Stimulated activated CD8-positive, alpha-beta memory T cell treated with anti-CD3 and anti-CD28 coated beads, Interleukin-12 subunit alpha, Interleukin-12 subunit beta, amount 100 ng/mL, for 4 hours (primary cell): ENCODE measurements around the gene PANX2.
"Not testable (repeated sequence)": the region's sequence is repeated elsewhere in the genome, so short reads cannot be mapped to it uniquely, and the experiment has no call there.

ENCODE experiments used
- DNase-seq: peaks from one replicate; pipeline ENCODE4 v3.0.0-alpha.2; 2020; ENCODE audit warnings: low read depth

PANX2 gene

DNA sequence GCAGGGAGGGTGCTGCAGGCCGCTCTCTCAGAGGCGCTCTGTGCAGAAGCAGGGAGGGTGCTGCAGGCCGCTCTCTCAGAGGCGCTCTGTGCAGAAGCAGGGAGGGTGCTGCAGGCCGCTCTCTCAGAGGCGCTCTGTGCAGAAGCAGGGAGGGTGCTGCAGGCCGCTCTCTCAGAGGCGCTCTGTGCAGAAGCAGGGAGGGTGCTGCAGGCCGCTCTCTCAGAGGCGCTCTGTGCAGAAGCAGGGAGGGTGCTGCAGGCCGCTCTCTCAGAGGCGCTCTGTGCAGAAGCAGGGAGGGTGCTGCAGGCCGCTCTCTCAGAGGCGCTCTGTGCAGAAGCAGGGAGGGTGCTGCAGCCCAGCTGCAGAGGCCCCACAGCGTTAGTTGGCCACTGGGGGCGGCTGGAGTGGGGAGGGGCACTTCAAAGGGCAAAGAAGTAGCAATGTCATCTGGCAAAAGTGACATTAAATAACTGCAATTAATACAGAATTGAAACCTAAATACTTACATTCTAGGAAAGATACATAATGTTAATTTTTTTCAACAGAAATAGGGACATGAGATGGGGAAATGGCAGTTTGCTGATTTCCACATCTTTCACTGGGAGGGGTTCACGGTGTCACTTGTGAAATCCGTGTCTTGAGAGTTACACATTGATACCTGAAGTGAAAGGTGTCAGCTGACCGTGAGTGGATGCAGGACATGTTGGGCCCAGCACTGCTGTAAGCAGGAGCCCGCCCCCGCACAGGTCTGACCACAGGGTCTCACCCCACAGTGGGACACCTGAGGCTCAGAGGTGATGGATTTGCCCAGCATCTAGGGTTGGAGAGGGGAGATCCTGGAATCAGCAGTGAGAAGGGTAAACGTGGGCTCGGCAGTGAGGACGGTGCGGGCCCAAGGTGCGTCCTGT, 23.0 kb upstream of the PANX2 start:
- not testable (repeated sequence) for DNase-seq

DNA sequence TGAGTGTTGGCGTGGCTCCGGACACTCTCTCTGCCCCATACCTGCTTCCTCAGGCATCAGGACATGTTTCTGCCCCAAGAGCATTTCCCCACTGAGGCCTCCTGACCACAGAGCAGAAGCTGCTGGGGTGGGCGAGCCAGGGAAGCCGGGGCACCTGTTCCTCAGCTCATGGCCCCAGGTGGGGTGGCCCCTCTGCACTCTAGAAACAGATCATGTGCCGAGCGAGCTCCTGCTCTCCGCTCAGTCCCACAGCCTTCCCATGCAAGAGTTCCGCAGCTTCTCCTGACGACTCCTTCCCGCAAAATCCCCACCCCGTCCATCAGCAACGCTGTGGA, 22.4 kb upstream of the PANX2 start:
- DNase-seq, result no peak

DNA sequence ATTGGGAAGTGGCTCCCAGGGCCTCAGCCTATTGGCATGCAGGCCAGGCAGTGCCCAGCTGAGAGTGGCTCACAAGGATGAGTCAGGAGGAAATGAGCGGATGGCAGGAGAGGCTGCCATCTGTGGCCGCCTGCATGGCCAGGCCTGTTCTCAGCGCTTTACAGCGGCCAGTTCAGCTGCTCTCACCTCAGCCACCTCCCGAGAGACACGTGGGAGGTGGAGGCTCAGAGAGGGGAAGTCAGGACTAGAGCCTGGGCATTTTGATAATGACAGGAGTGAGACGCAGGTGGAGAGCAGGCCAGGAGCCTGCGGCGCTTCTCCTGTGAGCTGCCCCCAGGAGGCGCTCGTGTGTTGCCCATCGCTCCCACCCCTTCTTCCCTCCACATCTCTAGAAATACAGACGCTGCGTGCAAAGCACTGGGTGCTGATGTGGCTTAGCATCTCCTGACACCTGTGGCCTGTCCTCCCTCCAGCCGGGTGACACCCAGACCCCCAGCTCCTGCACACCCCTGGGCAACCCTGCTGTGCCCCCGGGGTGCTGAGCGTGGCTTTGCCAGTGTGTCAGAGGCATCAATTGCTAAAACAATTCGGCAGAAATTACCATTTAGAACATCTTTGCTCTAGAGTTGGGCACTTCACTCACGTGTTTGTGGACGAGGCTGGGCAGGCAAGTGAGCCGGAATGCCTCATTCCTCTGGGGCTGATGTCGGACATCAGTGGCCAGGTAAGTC, 21.4 kb upstream of the PANX2 start:
- DNase-seq, result peak; percentile 38

DNA sequence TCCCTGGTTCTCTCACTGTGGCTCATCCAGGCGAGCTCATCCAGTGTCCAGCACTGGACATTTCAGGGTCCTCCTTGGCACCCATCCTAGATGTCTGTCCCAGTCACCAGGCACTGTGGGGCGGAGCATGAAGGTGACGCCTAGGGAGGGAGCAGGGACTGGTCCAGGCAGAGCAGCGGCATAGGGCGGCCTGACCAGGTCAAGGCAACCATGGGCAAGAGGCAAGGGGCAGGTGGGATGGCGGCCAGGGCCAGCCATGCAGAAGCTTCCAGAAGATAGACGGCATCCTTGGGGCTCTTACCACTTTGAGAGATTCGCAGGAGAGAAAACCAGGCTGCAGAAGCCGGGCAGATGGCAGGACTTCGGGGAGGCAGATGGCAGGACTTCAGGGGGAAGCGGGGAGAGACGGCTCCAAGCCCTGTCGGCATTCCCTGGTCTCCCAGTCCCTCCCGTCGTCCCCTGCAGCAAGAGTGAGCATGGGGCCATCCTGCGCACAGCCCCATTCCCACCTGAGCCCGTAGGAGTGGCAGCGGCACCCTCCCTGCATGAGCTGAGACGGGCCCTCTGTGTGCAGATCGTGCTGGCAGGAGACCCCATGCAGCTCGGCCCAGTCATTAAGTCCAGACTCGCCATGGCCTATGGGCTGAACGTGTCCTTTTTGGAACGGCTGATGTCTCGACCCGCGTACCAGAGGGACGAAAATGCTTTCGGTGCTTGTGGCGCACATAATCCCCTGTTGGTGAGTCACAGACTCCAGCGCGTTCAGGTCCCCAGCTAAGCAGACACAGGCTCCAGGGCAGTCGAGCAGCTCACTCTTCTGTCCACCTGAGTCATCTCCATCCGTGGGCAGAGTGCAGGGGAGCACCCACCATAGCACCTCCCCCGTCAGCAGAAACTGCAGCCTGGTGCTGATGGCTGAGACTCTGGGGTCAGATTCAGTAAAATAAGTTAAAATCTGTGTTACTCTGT, 20.1 kb upstream of the PANX2 start:
- no peak for DNase-seq

DNA sequence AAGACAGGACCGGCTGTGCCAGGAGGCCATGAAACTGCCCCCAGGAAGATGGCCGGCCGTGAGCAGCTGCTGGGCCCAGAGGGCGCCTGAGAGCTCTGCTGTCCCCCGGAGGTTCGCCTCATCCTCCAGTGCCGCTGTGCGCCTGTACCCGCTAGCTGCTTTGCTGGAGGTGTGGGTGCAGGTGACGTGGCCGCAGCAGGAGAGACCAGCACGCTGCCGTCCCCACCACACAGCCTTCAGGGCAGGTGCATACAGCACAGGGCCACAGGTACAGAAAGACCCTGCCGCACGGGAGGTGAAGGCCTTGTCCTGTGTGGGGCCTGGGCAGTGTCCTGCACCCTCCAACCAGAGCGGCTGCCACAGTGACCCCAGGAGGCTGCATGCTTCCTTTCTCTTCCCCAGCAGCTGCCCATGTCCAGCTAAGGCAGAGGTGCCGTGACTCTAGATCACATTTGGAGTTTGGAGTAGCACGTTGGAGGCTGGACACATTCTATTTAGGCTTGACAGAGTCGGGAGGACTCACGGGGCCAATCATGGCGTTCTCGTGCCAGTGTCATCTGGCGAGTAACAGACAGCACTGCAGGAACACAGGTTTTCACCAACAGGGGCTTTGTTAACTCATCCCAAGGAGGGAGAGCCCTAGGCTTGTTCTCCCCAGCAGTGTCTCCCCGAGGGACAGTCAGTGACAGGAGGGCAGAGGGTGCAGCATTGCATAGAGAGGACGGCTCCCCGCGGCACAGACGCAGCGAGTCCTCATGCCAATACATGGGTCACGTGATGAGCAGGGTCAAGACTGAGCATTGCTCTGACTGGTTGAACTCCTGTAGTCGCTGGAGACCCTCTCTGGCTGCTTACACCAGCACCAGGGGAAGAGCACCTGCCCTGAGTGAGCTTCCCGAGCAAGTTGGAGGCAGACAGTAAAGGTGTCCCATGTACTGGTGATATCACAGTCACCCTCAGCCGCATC, 18.7 kb upstream of the PANX2 start:
- DNase-seq, result no peak

DNA sequence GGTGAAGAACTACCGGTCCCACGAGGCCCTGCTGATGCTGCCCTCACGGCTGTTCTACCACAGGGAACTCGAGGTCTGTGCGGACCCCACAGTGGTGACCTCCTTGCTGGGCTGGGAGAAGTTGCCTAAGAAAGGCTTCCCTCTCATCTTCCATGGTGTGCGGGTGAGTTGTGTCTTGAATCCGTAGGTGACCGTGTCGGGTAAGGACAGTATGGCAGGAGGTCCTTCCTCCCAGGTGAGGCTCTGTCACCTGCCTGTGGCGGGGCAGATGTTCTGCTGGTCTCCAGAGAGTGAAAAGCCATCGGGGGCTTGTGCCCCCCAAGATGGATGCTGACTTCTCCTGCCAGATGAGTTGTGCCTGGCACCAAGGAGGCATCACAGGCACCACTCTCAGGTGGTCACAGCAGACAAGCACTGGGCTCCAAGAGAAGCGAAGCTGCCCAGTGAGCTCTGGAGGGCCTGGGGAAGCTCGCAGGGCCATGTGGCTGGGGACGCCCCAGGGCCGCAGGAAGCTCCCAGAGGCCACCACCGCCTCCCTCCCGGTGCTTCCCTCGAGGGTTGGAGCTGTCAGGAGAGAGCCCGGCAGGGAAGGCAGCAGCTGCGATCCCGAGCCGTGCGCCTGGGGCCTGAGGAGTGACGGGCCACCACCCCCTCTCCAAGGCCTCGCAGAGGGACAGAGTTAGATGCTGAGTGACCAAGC, 17.3 kb upstream of the PANX2 start:
- DNase-seq, result no peak

DNA sequence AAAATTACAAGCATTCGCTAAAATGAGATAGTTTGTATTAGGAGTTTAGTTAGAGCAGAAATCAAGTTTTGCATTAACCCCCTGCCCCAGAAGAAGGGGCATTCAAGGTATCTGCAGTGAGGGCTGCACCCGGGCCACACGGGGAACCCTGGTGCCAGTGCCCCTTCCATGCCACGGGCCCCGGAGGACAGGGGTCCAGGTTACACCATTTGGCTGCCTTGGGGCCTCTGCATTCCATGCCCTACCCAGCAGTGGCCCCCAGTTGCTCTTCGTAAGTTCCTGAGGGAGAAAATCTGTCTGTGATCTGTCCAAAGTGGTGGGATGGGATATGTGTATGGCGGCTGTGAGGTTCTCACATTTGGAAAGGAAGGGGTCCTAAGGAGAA, 16.8 kb upstream of the PANX2 start:
- no peak for DNase-seq

DNA sequence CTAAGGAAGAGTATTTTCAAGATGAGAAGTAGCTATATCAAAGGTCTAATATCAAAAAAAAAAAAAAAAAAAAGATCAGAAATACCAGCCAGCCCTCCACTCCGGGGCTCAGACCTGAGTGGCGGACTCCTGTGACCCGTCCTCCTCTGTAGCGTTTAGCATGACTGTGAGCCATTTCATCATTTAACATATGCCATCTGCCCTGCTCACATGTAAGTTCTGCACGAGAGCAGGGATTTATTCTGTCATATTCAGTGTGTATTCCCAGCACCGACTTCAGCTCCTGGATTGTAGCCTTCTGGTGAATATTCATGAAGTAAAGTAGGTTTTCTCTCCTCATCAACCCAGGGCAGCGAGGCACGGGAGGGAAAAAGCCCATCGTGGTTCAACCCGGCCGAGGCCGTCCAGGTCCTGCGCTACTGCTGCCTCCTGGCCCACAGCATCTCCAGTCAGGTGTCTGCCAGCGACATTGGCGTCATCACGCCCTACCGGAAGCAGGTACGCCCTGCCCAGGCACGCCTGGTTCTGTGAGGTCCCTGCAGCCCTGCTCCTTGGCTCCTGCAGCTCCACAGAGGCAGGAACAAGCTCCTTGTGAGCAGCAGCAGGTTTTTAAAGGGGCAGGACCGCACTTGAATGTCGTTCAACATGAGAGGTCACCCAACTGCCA, 12.7 kb upstream of the PANX2 start:
- no peak for DNase-seq

DNA sequence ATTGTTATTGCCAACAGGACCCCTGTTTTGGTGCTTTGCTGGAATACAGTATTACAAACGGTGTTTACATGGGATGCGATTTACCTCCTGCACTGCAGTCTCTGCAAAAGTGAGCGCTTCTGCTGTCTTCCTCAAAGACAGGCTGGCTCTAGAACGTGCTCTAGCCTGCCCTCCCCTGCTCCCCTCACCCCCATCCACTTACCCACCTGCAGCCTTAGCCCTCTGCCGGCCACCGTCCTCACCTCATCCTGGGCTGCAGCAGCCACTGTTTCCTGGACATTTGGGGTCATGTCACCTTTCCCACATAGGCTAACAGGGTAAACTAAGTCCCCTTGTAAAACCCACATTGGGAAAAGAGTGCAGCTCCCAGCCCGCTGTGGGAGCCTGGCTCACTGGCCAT, 9.6 kb upstream of the PANX2 start:
- no peak for DNase-seq

DNA sequence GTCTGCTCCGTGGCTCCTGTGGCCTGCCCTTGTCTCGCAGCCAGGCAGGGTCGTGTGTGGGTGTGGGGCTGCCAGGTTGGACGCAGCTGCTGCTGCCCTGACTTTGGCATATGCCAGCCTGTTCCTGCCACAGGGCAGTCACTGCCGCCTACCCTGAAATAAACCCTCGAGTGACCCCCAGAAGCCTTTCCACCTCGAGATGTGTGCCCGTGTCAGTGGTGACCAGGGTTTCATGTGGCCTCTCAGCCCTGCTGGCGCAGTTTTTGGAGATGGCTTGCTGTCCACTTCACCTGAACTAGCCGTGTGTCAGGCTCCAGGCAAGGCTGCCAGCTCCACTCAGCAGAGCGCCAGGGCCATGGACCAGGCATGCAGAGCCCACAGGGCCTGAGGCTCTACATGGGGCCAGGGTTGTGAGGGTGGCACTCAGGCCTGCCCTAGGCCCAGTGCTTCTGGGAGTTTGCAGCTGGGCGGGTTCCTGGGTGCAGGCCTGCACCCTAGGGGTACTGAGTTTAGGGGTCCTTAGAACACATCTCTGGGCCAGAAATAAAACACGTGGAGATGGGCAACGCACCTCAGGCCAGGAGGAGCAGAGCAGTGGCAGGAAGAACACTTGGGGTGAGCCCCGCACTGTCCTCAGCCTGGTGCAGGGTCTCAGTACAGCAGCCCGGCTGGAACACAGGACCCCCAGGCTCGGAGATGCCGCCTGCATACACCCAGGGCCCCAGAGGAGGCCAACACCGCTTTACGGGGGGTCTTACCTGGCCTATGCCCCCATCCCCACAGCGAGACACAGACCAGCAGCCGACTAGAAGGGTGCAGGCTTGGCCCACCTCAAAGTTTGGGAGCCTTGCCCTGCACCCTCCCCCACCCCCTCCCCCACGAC, 8.8 kb upstream of the PANX2 start:
- DNase-seq, result no peak

DNA sequence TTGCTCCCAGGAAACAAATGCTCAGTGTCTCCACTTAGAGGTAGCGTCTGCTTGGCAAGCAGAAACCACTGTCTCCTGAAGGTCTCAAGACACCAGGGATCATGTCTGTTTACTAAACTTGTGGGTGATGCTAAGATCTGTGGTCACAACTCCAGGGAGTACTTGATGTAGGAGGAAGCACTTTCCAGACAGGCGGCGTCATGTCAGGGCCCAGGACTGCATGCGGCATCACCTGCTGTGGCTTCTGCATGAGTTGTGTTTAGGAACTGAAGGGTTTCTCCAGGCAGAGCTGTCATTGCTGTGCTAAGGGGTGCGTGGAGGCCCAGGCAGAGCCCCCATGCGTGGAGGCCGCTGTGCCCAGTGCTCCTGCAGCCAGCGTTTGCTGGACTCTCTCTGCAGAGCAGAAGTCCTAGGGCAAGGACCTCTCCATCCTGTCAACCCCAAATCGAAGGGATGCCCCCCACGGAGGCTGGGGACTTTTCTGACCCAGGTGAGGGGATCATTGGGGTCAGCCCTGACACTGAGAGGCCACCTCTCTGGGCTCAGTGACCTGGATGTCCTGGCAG, 8.1 kb upstream of the PANX2 start:
- DNase-seq, result no peak

DNA sequence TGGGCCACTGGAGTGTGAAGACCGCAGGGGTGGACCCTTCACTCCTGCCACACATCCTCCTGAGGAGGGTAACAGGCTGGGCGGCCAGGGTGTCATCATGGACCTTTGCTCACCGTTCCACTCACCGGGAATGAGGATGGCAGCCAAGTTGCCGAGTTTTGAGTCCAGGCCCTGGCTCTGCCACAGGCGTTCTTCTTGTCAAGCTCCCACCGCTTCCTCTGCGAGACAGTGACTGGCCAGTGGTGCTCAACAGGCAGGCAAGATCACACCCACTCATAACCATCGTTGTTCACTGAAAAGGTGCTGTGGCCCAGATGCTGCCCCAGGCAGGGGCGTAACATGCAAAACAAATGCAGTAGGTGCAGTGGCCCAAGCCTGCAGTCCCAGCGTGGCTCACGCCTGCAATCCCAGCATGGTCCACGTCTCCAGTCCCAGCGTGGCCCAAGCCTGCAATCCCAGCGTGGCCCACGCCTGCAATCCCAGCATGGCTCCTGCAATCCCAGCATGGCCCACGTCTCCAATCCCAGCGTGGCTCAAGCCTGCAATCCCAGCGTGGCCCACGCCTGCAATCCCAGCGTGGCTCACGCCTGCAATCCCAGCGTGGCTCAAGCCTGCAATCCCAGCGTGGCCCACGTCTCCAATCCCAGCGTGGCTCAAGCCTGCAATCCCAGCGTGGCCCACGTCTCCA, 5.0 kb upstream of the PANX2 start:
- DNase-seq, result no peak

DNA sequence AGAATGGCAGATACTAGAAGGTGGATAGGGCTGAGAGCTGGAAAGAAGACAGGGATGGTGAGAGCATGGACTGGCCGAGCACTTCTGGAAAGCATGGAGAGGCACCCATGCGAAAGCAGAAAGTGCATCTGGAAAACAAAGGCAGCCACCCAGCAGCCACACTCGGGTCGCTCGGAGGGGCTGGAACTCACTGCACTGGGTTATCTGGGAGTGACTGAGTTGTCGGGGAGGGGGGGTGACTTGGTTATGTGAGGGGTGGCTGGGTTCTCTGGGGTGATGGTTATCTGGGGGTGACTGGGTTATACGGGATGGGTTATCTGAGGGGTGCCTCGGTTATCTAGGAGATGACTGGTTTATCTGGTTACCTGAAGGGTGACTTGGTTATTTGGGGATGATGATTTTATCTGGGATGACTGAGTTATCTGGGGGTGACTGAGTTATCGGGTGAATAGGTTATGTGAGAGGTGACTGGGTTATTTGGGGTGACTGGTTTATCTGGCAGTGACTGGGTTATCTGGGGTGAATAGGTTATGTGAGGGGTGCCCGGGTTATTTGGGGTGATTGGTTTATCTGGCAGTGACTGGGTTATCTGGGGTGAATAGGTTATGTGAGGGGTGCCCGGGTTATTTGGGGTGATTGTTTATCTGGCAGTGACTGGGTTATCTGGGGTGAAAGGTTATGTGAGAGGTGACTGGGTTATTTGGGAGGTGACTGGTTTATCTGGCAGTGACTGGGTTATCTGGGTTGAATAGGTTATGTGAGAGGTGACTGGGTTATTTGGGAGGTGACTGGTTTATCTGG, 2.6 kb upstream of the PANX2 start:
- DNase-seq, result no peak

DNA sequence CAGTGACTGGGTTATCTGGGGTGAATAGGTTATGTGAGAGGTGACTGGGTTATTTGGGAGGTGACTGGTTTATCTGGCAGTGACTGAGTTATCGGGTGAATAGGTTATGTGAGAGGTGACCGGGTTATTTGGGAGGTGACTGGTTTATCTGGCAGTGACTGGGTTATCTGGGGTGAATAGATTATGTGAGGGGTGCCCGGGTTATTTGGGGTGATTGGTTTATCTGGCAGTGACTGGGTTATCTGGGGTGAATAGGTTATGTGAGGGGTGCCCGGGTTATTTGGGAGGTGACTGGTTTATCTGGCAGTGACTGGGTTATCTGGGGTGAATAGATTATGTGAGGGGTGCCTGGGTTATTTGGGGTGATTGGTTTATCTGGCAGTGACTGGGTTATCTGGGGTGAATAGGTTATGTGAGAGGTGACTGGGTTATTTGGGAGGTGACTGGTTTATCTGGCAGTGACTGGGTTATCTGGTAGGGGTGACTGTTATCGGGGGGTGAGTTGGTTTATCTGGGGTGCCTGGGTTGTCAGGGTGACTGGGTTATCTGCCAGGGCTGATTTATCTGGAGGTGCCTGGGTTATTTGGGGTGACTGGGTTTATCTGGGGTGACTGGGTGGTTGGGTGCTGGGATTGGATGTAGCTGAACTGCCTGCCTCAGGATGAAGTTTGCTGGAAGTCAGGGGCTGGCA, 1.9 kb upstream of the PANX2 start:
- not testable (repeated sequence) for DNase-seq

DNA sequence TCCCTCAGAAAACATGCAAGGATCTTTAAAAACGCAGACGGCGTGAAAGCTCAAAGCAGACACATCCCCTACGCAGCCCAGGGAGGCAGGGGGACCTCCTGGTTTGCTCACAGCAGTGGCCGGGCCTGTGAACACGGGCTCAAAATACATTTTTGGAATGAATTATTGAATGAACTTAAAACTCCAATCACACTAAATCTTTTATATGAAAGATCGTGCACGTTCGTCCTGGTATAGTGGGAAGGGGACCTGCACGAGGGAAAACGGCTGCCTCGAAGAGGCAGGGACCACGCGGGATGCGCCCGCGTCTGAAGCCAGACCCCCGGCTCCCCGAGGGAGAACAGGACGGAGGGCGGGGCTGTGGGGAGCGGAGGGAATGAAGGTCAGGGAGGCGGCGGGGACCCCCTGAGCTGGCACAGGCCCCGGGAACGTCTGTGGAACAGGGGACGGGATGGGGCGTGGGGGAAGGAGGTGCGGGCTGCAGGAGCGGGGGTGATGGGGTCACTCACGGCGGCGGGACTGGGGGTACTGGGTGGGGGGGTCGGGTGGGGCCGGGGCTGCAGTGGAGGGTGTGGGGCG, 1.3 kb upstream of the PANX2 start:
- no peak for DNase-seq

DNA sequence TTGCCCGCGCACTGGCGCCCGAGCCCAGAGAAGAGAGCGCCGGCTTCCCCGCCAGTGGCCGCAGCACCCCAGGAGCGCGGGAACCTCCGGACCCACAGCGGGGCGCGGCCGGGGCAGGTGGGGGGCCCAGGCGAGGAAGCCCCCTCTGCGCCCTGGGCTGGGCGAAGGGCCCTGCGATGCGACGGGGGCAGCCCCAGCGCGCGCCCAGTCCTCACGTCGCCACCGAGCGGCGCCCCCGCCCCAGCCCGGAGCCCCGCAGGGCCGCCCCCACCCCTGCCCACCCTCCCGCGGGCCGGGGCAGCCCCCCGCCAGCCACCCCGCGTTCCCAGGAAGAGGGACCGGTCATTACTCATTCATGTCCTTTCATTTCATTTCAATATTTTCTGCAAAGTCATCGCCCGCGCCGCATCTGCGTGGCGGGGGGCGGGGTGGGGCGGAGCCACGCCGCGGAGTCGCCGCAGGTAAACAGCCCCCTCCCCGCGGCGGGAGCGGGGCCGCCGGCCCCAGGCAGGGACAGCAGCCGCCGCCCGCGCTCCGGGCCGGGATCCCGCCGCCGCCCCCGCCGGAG, 673 bp upstream of the PANX2 start:
- DNase-seq, result peak; percentile 31
